HL-60 (cell line): ENCODE measurements around the gene PXDN.
"Not testable (repeated sequence)": the region's sequence is repeated elsewhere in the genome, so short reads cannot be mapped to it uniquely, and the experiment has no call there.

ENCODE experiments used
- DNase-seq, 2 experiments: peaks; one replicate each; pipeline ENCODE4 v3.0.0-alpha.2; 2010 to 2020; ENCODE audit warnings: low read depth in 1 of 2, low spot score in 1 of 2
- H3K27ac ChIP-seq: fragments of 250-450 bp; sonication (Bioruptor Pico); replicated peaks from 2 replicates; pipeline ENCODE4 v1.5.1; 2020; ENCODE audit warnings: mild to moderate bottlenecking, moderate library complexity
- H3K27me3 ChIP-seq: fragments of 250-450 bp; sonication (Bioruptor Pico); 2 replicates; pipeline ENCODE4 v1.5.1; 2021; ENCODE audit warnings: mild to moderate bottlenecking, moderate library complexity; ENCODE audit not compliant: insufficient read depth, poor library complexity, severe bottlenecking
- H3K4me3 ChIP-seq: replicated peaks from 2 replicates; pipeline ENCODE4 v1.5.1; 2011; ENCODE audit warnings: mild to moderate bottlenecking, control low read depth, low read length; ENCODE audit not compliant: insufficient read depth
- GABPA ChIP-seq: IDR thresholded peaks from 2 replicates; pipeline ENCODE4 v1.6.1; 2012; ENCODE audit warnings: low read depth
- POLR2AphosphoS5 ChIP-seq: IDR thresholded peaks from 2 replicates; pipeline ENCODE4 v1.6.1; 2012; ENCODE audit warnings: low read depth
- SPI1 ChIP-seq: IDR thresholded peaks from 2 replicates; pipeline ENCODE4 v1.6.1; 2012; ENCODE audit warnings: low read depth, mild to moderate bottlenecking, borderline replicate concordance
- TF ChIP-seq, protein P1 (sequence below): IDR thresholded peaks from 2 replicates; pipeline ENCODE4 v1.6.1; 2012; ENCODE audit warnings: low read depth; ENCODE audit not compliant: insufficient replicate concordance
- TF ChIP-seq, protein P2 (sequence below): IDR thresholded peaks from one replicate; pipeline ENCODE4 v1.5.1; 2011; ENCODE audit warnings: low read length, control low read depth, inconsistent platforms; ENCODE audit not compliant: insufficient read depth

The PXDN gene

DNA sequence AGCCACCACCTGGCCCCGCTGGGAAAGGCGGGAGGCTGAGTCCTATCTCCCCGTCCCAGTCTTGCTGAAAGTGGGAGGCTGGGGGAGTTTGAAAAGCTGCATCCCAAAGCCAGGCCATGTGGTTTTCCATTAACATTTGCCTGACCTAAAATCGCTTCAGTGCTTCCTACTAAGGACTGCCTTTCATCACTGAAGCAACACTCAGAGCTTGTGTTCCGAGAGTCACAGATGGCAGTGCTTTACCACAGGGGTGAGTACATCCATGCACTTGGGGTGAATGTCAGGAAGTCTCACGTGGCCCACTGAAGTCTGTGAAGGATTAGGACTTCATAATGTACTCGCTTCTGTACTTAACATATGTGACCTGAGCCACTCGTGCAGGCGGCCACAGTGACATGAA, 43.3 kb downstream of the PXDN start:
- Histone ChIP-seq H3K27ac (no peak overlapping the region), H3K4me3 (no peak overlapping the region), H3K27me3 (no peaks in the 10 kb centered on the region)
- no peak for DNase-seq
- TF ChIP-seq, protein P1, sequence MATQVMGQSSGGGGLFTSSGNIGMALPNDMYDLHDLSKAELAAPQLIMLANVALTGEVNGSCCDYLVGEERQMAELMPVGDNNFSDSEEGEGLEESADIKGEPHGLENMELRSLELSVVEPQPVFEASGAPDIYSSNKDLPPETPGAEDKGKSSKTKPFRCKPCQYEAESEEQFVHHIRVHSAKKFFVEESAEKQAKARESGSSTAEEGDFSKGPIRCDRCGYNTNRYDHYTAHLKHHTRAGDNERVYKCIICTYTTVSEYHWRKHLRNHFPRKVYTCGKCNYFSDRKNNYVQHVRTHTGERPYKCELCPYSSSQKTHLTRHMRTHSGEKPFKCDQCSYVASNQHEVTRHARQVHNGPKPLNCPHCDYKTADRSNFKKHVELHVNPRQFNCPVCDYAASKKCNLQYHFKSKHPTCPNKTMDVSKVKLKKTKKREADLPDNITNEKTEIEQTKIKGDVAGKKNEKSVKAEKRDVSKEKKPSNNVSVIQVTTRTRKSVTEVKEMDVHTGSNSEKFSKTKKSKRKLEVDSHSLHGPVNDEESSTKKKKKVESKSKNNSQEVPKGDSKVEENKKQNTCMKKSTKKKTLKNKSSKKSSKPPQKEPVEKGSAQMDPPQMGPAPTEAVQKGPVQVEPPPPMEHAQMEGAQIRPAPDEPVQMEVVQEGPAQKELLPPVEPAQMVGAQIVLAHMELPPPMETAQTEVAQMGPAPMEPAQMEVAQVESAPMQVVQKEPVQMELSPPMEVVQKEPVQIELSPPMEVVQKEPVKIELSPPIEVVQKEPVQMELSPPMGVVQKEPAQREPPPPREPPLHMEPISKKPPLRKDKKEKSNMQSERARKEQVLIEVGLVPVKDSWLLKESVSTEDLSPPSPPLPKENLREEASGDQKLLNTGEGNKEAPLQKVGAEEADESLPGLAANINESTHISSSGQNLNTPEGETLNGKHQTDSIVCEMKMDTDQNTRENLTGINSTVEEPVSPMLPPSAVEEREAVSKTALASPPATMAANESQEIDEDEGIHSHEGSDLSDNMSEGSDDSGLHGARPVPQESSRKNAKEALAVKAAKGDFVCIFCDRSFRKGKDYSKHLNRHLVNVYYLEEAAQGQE = no peak
- TF ChIP-seq, protein P2, sequence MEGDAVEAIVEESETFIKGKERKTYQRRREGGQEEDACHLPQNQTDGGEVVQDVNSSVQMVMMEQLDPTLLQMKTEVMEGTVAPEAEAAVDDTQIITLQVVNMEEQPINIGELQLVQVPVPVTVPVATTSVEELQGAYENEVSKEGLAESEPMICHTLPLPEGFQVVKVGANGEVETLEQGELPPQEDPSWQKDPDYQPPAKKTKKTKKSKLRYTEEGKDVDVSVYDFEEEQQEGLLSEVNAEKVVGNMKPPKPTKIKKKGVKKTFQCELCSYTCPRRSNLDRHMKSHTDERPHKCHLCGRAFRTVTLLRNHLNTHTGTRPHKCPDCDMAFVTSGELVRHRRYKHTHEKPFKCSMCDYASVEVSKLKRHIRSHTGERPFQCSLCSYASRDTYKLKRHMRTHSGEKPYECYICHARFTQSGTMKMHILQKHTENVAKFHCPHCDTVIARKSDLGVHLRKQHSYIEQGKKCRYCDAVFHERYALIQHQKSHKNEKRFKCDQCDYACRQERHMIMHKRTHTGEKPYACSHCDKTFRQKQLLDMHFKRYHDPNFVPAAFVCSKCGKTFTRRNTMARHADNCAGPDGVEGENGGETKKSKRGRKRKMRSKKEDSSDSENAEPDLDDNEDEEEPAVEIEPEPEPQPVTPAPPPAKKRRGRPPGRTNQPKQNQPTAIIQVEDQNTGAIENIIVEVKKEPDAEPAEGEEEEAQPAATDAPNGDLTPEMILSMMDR = no peak
- no peak for TF ChIP-seq SPI1
- no peak for TF ChIP-seq POLR2AphosphoS5
- TF ChIP-seq GABPA = no peak

DNA sequence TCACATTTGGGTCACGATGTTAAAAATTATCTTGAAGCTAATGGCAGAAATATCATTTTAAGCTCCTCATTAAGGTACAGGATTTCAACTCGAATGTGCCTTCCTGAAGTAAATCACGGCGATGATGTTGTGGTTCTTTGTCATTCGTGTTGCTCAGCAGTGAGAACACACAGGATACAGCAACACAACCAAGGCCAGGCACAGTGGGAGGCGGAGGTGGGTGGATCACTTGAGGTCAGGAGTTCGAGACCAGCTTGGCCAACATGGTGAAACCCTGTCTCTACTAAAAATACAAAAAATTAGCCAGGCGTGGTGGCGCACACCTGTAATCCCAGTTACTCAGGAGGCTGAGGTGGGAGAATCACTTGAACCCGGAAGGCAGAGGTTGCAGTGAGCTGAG, 43.9 kb downstream of the PXDN start:
- not testable (repeated sequence) for H3K27ac ChIP-seq, DNase-seq, H3K4me3 ChIP-seq, H3K27me3 ChIP-seq

DNA sequence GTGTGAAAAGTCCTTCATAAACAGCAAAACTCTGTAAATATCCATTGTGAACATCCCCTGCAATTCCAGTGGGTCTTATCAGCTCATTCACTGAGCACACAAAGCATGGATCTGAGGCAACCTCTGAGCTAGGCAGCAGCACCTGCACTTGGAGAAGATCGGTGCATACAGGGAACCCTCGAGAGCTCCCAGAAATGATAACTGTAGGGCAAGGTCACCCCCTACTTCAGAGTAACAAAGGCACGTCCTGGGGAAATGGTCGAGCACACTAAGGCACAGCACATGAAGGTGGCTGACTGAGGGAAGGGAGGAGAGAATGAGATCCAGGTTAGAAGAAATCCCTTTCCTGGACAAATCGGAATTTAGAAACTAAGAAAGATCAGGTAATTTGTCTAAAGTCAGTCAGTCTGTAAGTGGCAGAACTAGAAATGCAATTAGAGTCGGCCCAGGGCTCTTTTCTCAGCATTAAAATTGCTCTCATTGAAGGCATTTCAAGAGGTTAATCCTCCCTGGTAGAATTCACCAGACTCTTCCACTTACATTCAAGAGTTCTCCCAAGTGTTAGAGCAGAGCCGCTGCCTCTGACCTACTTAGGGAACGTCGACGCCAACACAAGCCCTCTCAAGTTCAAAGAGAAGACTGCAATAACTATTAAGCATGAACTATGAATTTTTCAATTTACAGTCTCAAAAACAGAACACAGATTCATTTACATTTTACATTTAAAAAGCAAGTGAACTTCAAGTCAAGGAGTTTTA, 45.9 kb downstream of the PXDN start:
- no peak for DNase-seq
- TF ChIP-seq, protein P1 = no peak
- TF ChIP-seq POLR2AphosphoS5 = no peak
- TF ChIP-seq, protein P2 = no peak
- TF ChIP-seq GABPA = no peak
- TF ChIP-seq SPI1 = no peak
- Histone ChIP-seq H3K27ac (no peak overlapping the region), H3K4me3 (no peak overlapping the region), H3K27me3 (no peaks in the 10 kb centered on the region)

DNA sequence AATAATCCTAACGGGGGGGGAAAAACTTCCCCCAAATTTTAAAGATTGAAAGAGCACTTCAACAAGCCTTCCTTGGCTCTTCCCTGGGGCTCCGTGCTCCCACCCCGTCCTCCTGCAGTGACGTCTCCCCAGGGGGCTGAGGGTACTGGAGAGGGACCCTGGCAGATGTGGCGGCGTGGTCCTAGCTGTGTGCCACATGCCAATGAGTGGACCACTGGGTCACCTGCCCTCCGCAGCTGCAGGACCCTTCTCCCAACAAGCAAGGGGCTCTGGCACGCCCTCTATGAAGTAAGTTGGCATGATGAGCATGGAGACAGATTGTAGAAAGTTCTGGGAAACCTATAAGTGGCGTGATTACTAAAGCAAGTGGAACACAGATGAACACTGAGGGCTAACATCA, 46.7 kb downstream of the PXDN start:
- no peak for TF ChIP-seq GABPA
- TF ChIP-seq SPI1 = no peak
- TF ChIP-seq, protein P2 = no peak
- TF ChIP-seq, protein P1 = no peak
- no peak for TF ChIP-seq POLR2AphosphoS5
- Histone ChIP-seq H3K27ac (no peak overlapping the region), H3K27me3 (no peaks in the 10 kb centered on the region), H3K4me3 (no peak overlapping the region)
- no peak for DNase-seq
